ENCODE measurements around the gene RTCA.

DNA sequence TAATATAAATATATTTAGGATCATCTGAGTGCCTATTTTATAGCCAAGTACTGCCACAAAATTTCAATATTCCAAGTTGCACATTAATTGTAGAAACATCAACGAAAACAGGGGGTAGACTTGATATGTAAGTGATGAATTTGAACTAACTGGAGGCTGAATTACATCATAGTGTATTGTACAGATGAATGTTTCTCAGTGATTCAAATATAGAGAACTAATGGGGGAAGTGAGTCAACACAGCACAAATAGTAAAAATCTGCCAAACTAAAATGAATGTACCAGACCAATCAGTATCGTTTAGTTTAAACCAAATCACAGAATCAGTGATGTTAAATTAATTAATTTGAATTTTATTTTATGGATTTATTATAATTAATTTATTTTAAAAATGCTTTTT is 42.8 kb downstream of the RTCA start:
- TF ChIP-seq, protein P1, sequence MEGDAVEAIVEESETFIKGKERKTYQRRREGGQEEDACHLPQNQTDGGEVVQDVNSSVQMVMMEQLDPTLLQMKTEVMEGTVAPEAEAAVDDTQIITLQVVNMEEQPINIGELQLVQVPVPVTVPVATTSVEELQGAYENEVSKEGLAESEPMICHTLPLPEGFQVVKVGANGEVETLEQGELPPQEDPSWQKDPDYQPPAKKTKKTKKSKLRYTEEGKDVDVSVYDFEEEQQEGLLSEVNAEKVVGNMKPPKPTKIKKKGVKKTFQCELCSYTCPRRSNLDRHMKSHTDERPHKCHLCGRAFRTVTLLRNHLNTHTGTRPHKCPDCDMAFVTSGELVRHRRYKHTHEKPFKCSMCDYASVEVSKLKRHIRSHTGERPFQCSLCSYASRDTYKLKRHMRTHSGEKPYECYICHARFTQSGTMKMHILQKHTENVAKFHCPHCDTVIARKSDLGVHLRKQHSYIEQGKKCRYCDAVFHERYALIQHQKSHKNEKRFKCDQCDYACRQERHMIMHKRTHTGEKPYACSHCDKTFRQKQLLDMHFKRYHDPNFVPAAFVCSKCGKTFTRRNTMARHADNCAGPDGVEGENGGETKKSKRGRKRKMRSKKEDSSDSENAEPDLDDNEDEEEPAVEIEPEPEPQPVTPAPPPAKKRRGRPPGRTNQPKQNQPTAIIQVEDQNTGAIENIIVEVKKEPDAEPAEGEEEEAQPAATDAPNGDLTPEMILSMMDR (IDR thresholded peaks at IDR 0.05; ENCODE audit: insufficient read depth, low read length) = no peak
- no peak for TF ChIP-seq POLR2AphosphoS5 (IDR thresholded peaks at IDR 0.05; ENCODE audit: low read depth)
- TF ChIP-seq, protein P2, sequence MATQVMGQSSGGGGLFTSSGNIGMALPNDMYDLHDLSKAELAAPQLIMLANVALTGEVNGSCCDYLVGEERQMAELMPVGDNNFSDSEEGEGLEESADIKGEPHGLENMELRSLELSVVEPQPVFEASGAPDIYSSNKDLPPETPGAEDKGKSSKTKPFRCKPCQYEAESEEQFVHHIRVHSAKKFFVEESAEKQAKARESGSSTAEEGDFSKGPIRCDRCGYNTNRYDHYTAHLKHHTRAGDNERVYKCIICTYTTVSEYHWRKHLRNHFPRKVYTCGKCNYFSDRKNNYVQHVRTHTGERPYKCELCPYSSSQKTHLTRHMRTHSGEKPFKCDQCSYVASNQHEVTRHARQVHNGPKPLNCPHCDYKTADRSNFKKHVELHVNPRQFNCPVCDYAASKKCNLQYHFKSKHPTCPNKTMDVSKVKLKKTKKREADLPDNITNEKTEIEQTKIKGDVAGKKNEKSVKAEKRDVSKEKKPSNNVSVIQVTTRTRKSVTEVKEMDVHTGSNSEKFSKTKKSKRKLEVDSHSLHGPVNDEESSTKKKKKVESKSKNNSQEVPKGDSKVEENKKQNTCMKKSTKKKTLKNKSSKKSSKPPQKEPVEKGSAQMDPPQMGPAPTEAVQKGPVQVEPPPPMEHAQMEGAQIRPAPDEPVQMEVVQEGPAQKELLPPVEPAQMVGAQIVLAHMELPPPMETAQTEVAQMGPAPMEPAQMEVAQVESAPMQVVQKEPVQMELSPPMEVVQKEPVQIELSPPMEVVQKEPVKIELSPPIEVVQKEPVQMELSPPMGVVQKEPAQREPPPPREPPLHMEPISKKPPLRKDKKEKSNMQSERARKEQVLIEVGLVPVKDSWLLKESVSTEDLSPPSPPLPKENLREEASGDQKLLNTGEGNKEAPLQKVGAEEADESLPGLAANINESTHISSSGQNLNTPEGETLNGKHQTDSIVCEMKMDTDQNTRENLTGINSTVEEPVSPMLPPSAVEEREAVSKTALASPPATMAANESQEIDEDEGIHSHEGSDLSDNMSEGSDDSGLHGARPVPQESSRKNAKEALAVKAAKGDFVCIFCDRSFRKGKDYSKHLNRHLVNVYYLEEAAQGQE (IDR thresholded peaks at IDR 0.05; ENCODE audit: insufficient replicate concordance, low read depth) = no peak

Data from HL-60 (cell line).